ENCODE measurements around the gene LMNTD2.

DNA sequence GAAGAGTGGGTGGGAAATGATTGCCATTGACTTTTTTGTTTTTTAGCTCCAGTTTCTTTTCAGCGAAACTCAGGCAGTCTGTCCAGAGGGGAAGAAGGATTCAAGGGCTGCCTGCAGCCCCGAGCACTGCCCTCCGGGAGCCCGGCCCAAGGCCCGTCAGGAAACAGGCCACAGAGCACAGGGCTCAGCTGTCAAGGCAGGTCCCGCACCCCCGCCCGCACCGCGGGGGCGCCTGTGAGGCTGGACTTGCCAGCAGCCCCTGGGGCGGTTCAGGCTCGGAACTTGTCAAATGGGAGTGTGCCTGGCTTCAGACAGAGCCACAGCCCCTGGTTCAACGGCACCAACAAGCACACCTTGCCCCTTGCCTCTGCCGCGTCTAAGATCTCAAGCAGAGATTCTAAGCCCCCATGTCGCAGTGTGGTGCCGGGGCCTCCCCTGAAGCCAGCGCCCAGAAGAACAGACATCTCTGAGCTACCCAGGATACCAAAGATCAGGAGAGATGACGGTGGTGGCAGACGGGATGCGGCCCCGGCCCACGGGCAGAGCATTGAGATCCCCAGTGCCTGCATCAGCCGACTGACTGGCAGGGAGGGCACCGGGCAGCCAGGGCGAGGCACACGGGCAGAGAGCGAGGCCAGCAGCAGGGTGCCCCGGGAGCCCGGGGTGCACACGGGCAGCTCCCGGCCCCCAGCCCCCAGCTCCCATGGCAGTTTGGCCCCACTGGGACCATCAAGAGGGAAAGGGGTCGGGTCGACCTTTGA, 46.7 kb upstream of the LMNTD2 start:
- TF ChIP-seq, protein P1, sequence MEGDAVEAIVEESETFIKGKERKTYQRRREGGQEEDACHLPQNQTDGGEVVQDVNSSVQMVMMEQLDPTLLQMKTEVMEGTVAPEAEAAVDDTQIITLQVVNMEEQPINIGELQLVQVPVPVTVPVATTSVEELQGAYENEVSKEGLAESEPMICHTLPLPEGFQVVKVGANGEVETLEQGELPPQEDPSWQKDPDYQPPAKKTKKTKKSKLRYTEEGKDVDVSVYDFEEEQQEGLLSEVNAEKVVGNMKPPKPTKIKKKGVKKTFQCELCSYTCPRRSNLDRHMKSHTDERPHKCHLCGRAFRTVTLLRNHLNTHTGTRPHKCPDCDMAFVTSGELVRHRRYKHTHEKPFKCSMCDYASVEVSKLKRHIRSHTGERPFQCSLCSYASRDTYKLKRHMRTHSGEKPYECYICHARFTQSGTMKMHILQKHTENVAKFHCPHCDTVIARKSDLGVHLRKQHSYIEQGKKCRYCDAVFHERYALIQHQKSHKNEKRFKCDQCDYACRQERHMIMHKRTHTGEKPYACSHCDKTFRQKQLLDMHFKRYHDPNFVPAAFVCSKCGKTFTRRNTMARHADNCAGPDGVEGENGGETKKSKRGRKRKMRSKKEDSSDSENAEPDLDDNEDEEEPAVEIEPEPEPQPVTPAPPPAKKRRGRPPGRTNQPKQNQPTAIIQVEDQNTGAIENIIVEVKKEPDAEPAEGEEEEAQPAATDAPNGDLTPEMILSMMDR (IDR thresholded peaks at IDR 0.05): no peak
- TF ChIP-seq ZFX (IDR thresholded peaks at IDR 0.05; ENCODE audit: borderline replicate concordance): no peak
